GM12891 (cell line): ENCODE results near the gene ENTPD8.
"Not testable (repeated sequence)": the region's sequence is repeated elsewhere in the genome, so short reads cannot be mapped to it uniquely, and the experiment has no call there.

Experiments
- DNase-seq: peaks from one replicate; pipeline ENCODE4 v3.0.0; 2011; ENCODE audit warnings: low spot score; ENCODE audit not compliant: insufficient read length
- FAIRE-seq: peaks from 2 replicates; lab custom pipeline; 2011; peaks lifted over from hg19 to GRCh38; lab: Jason Lieb, UNC
- PAX5 ChIP-seq: IDR thresholded peaks from 2 replicates; pipeline ENCODE4 v1.6.1; 2011; ENCODE audit warnings: low read length, moderate library complexity, mild to moderate bottlenecking; ENCODE audit not compliant: insufficient read depth, severe bottlenecking
- POLR2A ChIP-seq: IDR thresholded peaks from 2 replicates; pipeline ENCODE4 v1.6.1; 2011; ENCODE audit warnings: low read depth, low read length, control low read depth
- POLR2AphosphoS5 ChIP-seq: IDR thresholded peaks from 2 replicates; pipeline ENCODE4 v1.6.1; 2011; ENCODE audit warnings: low read depth, low read length, control low read depth
- POU2F2 ChIP-seq: IDR thresholded peaks from 2 replicates; pipeline ENCODE4 v1.6.1; 2011; ENCODE audit warnings: low read depth, mild to moderate bottlenecking, control low read depth, low read length, moderate library complexity
- SPI1 ChIP-seq: IDR thresholded peaks from 2 replicates; pipeline ENCODE4 v1.6.1; 2011; ENCODE audit warnings: low read depth, low read length, control low read depth
- TAF1 ChIP-seq: IDR thresholded peaks from 2 replicates; pipeline ENCODE4 v1.6.1; 2011; ENCODE audit warnings: low read depth, low read length, control low read depth

The ENTPD8 gene

DNA sequence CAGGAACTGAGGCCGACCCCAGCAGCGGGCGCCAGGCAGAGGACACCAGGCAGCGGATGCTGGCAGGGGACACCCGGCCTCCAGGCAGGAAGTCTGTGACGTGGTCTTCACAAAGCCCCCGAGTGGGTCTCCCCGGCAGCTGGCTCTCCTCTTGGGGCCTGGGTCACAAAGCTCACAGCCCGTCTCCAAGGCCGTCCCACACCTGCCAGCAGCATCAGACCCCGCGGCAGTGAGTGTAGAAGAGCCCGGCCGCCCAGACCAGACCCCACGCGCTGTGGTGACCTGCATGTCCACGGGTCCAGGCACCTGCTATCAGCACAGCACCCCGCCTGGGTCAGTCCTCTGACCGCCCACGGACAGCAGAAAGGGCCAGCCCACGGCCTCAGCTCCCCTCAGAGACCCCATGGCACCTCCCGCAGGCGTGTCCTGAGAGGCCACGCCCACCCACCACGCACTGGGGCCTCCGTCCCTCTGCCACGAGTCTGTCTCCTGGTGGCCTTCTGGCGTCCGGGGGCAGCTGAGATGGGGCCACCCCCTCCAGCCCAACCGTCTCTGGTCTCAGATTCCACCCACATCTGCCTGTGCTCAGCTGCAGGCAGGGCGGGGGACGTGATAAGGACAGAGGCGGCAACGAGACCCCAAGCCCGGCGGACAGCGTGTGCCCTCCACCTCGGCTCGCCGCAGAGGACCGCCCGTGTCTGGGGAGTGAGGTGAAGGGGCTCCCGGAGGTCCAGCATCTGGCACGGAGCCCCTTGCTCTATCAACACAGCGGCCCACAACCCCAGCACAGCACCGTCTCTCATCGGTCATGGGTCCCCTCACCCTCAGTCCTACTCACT, 52.3 kb downstream of the ENTPD8 start:
- TF ChIP-seq POU2F2: no peak
- no peak for TF ChIP-seq SPI1
- TF ChIP-seq TAF1: no peak
- TF ChIP-seq PAX5: no peak
- no peak for TF ChIP-seq POLR2AphosphoS5
- TF ChIP-seq POLR2A: no peak
- DNase-seq: no peak
- no peak for FAIRE-seq

DNA sequence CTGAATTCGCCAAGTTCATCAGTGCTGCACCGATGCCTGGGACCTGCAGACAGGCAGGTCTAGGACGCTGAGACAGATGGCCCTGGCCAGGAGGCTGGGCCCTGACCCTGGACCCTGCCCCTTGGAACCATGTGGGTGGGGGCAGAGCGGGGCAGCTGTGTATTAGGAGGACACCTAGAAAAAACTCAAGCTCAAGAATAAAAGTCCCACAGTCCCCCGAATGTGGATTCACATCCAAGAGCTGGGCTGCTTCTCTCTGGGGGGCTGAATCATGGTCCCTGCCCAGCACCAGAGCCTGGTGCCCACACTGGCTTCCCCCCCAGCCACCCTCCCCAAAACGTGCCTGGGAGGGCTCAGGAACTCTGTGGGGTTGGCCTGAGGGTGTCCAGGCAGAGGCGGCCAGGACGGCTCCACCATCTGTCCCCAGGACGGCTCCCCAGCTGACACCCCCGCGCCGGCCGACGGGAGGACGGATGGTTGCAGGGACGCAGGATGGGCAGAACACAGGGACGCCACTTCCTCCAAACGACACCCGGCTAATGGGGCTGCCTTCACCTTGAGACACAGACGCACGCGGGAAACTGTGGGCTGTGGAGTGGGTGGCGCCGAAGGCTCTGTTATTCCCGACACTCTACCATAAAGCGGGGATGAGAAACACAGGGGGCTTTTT, 53.1 kb downstream of the ENTPD8 start:
- TF ChIP-seq POLR2A (no peak), POLR2AphosphoS5 (no peak), PAX5 (no peak), POU2F2 (no peak), TAF1 (no peak), SPI1 (no peak)
- FAIRE-seq (no peak), DNase-seq (no peak)

DNA sequence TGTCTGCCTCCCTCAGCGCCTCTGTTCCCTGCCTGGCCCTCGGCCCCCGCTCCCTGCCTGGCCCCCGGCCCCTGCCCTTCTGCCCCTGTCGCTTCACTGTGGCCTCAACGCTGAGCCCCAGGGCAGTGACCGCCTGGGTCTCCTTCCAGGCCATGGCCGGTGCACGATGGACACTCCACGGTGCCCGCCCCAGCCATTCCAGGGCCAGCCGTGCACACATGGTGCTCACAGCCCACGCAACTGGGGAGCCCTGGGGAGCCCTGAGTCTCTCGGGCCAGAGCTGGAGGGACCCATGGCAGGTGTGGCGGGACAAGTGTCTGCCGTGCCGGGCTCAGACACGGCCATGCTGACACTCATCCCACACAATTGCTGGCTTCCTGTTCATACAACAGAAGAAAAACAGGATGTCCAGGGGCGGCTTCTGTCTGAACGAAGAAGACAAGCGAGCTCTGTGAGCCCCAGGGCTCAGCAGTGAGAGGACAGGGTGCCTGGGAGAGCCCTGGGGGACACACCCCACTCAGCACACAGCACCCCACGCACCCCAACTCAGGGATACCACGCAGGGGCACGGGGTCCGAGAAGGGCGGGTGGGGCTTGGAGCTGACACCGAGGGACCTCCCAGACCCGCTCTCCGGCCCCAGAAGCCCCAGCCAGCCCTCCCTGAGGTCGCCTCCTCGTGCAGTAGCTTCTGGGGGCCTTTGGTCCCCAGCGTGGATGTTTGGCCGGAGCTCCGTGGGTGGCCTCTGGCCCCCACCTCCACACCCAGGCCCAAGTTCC, 53.9 kb downstream of the ENTPD8 start:
- DNase-seq (no peak), FAIRE-seq (no peak)
- TF ChIP-seq SPI1 (no peak), PAX5 (no peak), TAF1 (no peak), POLR2A (no peak), POLR2AphosphoS5 (no peak), POU2F2 (no peak)

DNA sequence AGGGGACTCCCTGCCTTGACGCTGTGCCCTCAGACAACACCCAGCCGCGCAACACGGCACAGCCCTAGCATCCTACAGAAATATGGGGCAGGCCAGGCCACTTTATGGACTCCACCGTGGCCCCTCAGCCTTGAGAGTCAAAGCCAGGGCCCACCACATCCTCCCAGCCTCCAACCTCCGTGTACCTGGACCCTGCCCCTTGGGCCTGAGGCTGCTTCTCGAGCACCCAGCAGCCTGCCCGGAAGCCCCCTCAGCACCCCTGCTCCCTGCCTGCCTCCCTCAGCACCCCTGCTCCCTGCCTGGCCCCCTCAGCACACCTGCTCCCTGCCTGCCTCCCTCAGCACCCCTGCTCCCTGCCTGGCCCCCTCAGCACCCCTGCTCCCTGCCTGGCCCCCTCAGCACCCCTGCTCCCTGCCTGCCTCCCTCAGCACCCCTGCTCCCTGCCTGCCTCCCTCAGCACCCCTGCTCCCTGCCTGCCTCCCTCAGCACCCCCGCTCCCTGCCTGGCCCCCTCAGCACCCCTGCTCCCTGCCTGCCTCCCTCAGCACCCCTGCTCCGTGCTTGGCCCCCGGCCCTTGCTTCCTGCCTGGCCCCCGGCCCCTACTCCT, 54.5 kb downstream of the ENTPD8 start:
- FAIRE-seq, DNase-seq: not testable (repeated sequence)

DNA sequence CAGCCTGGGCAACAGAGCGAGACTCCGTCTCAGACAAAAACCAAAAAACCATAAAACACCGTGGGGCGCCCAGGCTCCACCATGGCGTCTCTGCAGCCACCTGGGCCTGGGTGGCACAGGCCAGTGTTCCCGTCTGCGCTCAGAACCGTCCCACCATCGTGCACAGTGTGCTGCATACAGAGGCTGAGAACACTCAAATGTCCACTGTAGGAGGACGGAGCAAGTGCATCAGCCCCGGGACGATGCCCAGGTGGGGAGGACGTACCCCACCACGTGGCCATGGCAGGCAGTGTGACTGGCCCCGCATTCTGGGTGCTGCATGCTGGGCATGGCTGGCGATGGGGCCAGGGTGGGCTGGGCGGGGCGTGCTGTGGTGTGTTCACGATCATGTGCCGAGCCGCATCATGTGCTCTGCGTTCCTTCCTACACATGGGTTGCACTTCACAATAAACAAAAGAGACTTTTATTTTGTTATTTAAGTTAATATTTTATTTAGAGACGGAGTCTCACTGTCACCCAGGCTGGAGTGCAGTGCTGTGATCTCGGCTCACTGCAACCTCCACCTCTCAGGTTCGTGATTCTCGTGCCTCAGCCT, 56.0 kb downstream of the ENTPD8 start:
- TF ChIP-seq POU2F2: no peak
- no peak for TF ChIP-seq SPI1
- TF ChIP-seq POLR2AphosphoS5: no peak
- no peak for TF ChIP-seq TAF1
- no peak for TF ChIP-seq PAX5
- TF ChIP-seq POLR2A: no peak
- DNase-seq (no peak), FAIRE-seq (no peak)
